Uterus (tissue), 2 donors: ENCODE measurements around the gene CACNB4.

Experiments used
- CTCF ChIP-seq, 4 experiments: fragments of 200-600 bp in 2 of 4; fragments of 450-650 bp in 2 of 4; sonication (generic) in 2 of 4; IDR thresholded peaks; one replicate each; pipeline ENCODE4 v1.5.1; 2016 to 2019; ENCODE audit warnings: antibody characterized with exemption in 4 of 4, mild to moderate bottlenecking in 2 of 4, moderate library complexity in 1 of 4
- POLR2A ChIP-seq, 2 donors: fragments of 450-650 bp; IDR thresholded peaks; one replicate each; pipeline ENCODE4 v1.6.1; 2016; ENCODE audit warnings: antibody characterized with exemption in 2 of 2, mild to moderate bottlenecking in 1 of 2, moderate library complexity in 1 of 2

GRCh38 chr2:151922845-151923666, 175.8 kb downstream of the CACNB4 start:
- TF ChIP-seq CTCF (IDR thresholded peaks at IDR 0.05) (no peak), POLR2A (IDR thresholded peaks at IDR 0.05) (no peak)
